NCI-H187 (cell line): Measurements from ENCODE around the gene METTL5.

Experiments used
- DNase-seq, 2 experiments: peaks; one replicate each; lab custom pipeline; 2025; lab: John Stamatoyannopoulos, UW

METTL5 gene

DNA sequence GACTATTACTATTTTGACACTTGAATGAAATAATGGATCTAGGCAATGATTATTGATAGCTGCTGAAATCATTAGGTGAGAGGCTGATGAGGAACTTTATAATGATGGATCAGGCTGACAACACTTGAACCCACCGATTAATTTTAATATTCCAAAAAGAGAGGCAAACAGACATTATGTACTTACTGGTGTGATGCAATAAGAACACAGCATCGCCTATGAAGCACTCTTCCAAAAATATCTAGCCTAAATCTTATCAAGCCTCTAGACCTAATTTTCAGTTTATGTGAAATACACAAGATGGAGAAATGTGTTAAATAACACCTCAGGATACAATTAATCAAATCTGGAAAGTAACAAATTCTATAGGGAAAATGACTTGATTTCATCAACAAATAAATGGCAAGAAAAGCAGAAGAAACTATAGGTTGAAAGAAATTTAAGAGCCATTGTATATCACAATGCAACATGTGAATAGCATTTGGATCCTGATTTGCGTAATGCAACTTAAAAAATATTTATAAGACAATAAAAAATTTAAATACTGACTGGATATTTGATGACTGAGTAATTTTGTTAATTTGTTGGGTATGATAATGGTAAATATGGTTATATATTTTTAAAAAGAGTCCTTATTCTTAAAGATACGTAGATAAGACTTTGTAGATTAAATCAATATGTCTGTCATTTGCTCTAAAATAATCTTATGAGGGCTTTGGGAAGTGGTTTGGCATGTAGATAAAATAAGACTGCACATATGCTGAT lies 43.3 kb downstream of the METTL5 start:
- no peak for DNase-seq

- no peak for DNase-seq
These were observed 46.3 kb downstream of the METTL5 start for GRCh38 chr2:169778446-169778845.

DNA sequence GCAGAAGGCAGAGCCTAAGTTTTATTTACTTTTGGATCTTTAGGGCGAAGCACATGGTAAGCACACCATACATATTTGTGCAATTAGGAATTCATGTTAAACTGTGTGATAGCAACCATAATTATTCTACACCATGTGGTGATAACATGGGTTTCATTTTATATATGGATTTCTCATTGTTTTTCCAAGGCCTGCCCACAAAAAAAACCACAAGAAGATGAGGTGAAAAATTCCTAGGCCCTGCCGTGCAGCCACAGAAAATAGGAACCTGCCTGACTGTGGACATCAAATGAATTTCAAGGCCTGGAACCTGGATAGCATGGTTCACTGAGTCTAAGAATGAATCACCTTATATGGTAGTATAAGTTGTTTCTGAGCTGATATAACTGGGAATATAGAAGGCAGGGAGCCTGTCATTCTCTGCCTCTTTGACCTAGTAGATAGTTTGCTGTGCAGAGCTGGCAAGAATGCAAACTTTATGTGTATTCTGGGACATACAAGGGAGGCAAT lies 48.4 kb downstream of the METTL5 start:
- no peak for DNase-seq

GRCh38 chr2:169775765-169776164 lies 48.9 kb downstream of the METTL5 start:
- DNase-seq, result no peak

DNA sequence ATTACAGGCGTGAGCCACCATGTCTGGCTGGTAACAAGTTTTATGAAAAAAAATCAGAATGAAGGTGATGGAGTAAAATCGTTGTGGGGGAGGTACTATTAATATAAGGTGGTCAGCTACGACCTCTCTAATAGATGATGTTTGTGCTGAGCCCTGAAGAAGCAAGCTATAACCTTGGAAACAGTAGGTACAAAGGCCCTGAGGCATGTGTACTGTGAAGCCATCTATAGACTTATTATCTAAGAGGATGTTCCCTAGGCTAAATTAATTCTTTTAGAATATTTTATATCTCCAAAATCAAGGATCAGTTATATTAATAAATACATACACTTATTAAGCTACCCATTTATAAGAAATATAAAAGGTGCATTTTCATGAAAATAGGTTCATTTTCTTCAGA lies 49.4 kb downstream of the METTL5 start:
- DNase-seq, result no peak

DNA sequence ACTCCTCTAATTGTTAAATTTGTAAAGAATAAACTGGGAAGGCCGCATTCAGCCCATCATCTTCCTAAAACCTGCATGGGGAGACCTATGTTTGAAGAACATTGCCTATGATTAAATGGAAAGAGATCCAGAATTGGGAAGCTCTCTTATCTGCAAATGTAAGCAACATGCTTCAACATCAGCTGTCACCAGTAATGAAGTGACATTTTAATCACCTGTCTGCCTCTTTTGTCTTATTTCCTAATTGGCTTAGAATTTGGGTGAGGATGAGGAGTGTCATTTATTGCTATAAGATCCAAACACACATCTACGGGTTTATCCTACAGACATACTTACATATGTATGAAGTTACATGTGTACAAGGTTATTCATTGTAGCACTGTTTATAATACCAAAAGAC lies 52.1 kb downstream of the METTL5 start:
- DNase-seq, result no peak

- no peak for DNase-seq
These were observed 53.1 kb downstream of the METTL5 start for GRCh38 chr2:169771612-169772011.

GRCh38 chr2:169771021-169771420 lies 53.7 kb downstream of the METTL5 start:
- DNase-seq, result no peak

GRCh38 chr2:169768262-169768995 lies 56.3 kb downstream of the METTL5 start:
- no peak for DNase-seq

DNA sequence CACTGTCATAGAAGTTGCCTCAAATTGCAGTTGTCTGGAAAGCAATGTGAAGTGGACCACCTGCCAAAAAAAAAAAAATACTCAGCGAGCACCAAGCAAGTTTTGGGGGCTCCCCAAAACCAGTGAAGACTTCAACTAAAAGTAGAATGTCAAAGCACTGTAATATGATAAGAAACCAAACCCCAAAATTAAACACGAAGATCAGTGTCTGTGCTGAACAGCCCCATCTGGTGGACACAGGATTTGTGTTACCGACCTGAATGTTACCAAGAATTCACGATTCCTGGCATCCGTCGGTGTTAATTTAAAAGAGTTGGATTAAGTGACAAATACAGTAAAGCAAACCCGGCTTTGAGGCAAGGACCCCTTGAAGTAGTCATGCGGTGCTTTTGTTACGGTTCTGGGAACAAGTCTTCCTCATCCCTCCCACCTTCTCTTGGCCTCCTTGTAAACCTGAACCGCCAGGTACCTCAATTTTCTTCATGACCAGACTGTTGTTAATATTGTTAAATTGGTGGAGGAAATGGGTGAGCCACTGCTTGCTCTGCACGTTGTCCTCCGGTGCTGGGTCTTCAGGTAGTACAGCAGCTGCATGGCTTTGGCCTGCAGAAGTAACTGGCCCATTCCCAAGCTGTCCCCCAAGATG lies 57.3 kb downstream of the METTL5 start:
- DNase-seq, result no peak

DNA sequence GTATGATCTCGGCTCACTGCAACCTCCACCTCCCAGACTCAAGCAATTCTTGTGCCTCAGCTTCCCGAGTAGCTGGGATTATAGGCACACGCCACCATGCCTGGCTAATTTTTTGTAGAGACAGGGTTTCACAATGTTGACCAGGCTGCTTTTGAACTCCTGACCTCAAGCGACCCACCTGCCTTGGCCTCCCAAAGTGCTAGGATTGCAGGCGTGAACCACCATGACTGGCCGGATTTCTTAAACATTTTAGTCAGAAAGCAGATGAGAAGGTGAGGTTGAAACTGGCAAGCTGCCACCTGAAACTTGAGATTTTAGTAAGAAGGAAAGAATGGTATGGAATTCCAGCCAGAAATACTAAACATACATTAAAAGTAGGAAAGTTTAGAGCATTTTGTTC lies 59.2 kb downstream of the METTL5 start:
- DNase-seq, result no peak

DNA sequence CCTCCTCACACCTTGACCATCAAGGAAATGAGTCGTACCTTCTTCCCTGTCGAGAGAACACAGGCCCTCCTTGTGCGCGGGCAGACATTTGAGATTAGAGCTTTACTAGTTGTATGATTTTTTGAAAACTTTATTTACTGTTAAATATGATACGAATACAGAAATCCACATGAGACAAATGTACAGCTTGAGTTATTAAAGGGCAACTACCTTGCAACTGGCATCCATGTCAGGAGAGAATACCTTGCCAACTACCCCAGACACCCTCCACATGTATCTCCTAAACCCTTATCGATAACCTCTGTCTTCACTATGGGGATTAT lies 62.8 kb downstream of the METTL5 start:
- no peak for DNase-seq
